Muscle of leg (tissue), 11 donors: Measurements from ENCODE around the gene CELF2. TPM values are rescaled to one million over a fixed set of nuclear protein-coding genes. Genes with fewer than 3 reads are reported as not detected.
A peak's percentile ranks its signal among the peaks of the same experiment; 100 is the strongest.

ENCODE experiments used
- DNase-seq: peaks from one replicate; pipeline ENCODE4 v3.0.0; 2013
- H3K27ac ChIP-seq: one replicate; pipeline ENCODE4 v1.5.1; 2013; ENCODE audit warnings: mild to moderate bottlenecking, low read length, control low read depth
- H3K27me3 ChIP-seq: one replicate; pipeline ENCODE4 v1.6.1; 2013; ENCODE audit warnings: low read length; ENCODE audit not compliant: control insufficient read depth, insufficient read depth
- H3K36me3 ChIP-seq: one replicate; pipeline ENCODE4 v1.6.1; 2013; ENCODE audit warnings: low read length; ENCODE audit not compliant: control insufficient read depth, insufficient read depth
- H3K4me1 ChIP-seq: one replicate; pipeline ENCODE4 v1.6.1; 2013; ENCODE audit warnings: low read length; ENCODE audit not compliant: control insufficient read depth, insufficient read depth
- H3K4me3 ChIP-seq: one replicate; pipeline ENCODE4 v1.5.1; 2013; ENCODE audit warnings: low read length, control low read depth
- H3K9me3 ChIP-seq: replicated peaks from 2 replicates; pipeline ENCODE4 v1.6.1; 2013; ENCODE audit warnings: low read depth, low read length; ENCODE audit not compliant: control insufficient read depth
- WGBS: methylation state at CpG from one replicate; pipeline ENCODE4 v1.1.5; 2013; ENCODE audit warnings: missing lambda C conversion rate; ENCODE audit not compliant: insufficient coverage; 5-methylcytosine and 5-hydroxymethylcytosine counted together
- polyA plus RNA-seq, 8 donors: library from polyadenylated mRNA; unstranded; fragments of 120-200 nt; gene quantifications; one replicate each; pipeline versions ENCODE4 v1.2.1 to v1.2.3, GENCODE V29; 2013; ENCODE audit warnings: inconsistent platforms in 1 of 8, low replicate concordance in 1 of 8; ENCODE audit not compliant: insufficient read length in 8 of 8, insufficient read depth in 1 of 8
- total RNA-seq: library from RNA; stranded (reverse); fragments of 120-200 nt; gene quantifications from one replicate; pipeline ENCODE4 v1.2.4, GENCODE V29; 2013

Gene CELF2
- total and polyA plus RNA-seq, 9 donors, result 37.2 to 80.8 (median 65.8) TPM

GRCh38 chr10:11105676-11106004 is 88.0 kb downstream of the CELF2 start:
- no peaks in the 10 kb centered on the region for H3K27me3 ChIP-seq
- no peak for DNase-seq
- peaks cover 7% of the 10 kb centered on the region for H3K9me3 ChIP-seq
- no peak overlapping the region for H3K4me3 ChIP-seq
- no CpG with 5 or more reads among the region's 2 CpGs for WGBS
- peaks cover 4% of the 10 kb centered on the region for H3K4me1 ChIP-seq
- no peak overlapping the region for H3K27ac ChIP-seq
- H3K36me3 ChIP-seq, result peaks cover 2% of the 10 kb centered on the region

- Histone ChIP-seq H3K4me1 (peaks cover 5% of the 10 kb centered on the region), H3K4me3 (no peak overlapping the region), H3K27me3 (no peaks in the 10 kb centered on the region), H3K9me3 (peaks cover 7% of the 10 kb centered on the region), H3K27ac (no peak overlapping the region), H3K36me3 (peaks cover 2% of the 10 kb centered on the region)
- DNase-seq, result no peak
- 100% methylated on average over 5 of the region's 7 CpGs for WGBS
Observed at GRCh38 chr10:11106621-11107374, 89.1 kb downstream of the CELF2 start.

- peaks cover 5% of the 10 kb centered on the region for H3K4me1 ChIP-seq
- no peak overlapping the region for H3K4me3 ChIP-seq
- peaks cover 2% of the 10 kb centered on the region for H3K36me3 ChIP-seq
- peaks cover 7% of the 10 kb centered on the region for H3K9me3 ChIP-seq
- no peak for DNase-seq
- no peak overlapping the region for H3K27ac ChIP-seq
- no peaks in the 10 kb centered on the region for H3K27me3 ChIP-seq
Observed at GRCh38 chr10:11107948-11108347, 90.3 kb downstream of the CELF2 start.

GRCh38 chr10:11108356-11108755 is 90.7 kb downstream of the CELF2 start:
- H3K9me3 ChIP-seq, result peaks cover 7% of the 10 kb centered on the region
- H3K36me3 ChIP-seq, result peaks cover 2% of the 10 kb centered on the region
- H3K27ac ChIP-seq, result no peak overlapping the region
- H3K4me3 ChIP-seq, result no peak overlapping the region
- no peak for DNase-seq
- H3K27me3 ChIP-seq, result no peaks in the 10 kb centered on the region
- WGBS, result 92% methylated on average over 4 of the region's 5 CpGs
- H3K4me1 ChIP-seq, result peaks cover 5% of the 10 kb centered on the region

- Histone ChIP-seq H3K4me3 (no peak overlapping the region), H3K4me1 (peaks cover 5% of the 10 kb centered on the region), H3K9me3 (peaks cover 7% of the 10 kb centered on the region), H3K27ac (no peak overlapping the region), H3K36me3 (peaks cover 2% of the 10 kb centered on the region), H3K27me3 (no peaks in the 10 kb centered on the region)
- WGBS, result 95% methylated on average over 3 of the region's 6 CpGs
- no peak for DNase-seq
Observed at GRCh38 chr10:11109590-11109989, 91.9 kb downstream of the CELF2 start.

DNA sequence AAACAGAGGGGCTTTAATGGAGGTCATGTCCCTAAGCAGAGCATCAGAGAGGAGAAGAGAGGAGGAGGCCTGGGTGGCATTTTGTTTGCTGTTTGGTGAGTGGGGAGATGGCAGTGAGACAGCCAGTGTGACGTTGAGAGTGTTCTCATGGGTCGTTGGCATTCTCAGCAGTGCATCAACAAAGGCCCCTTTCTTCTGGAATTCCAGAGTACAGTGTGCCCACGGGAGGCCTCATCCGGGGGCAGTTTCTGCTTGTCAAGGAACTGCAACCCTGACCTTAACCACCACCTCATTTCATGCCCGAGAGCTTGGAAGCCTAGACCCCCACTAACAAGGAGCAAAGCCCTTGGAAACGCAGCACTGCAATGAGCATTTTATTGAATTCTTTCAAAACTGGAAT is 92.9 kb downstream of the CELF2 start:
- WGBS, result 20% methylated on average over 1 of the region's 6 CpGs
- Histone ChIP-seq H3K4me1 (peaks cover 5% of the 10 kb centered on the region), H3K4me3 (no peak overlapping the region), H3K9me3 (peaks cover 7% of the 10 kb centered on the region), H3K27ac (no peak overlapping the region), H3K36me3 (peaks cover 2% of the 10 kb centered on the region), H3K27me3 (no peaks in the 10 kb centered on the region)
- DNase-seq, result peak; percentile 26

- no peak overlapping the region for H3K27ac ChIP-seq
Observed at GRCh38 chr10:11111490-11111889, 93.8 kb downstream of the CELF2 start.

GRCh38 chr10:11112718-11113117 is 95.0 kb downstream of the CELF2 start:
- no peak for DNase-seq
- peaks cover 4% of the 10 kb centered on the region for H3K4me1 ChIP-seq
- H3K4me3 ChIP-seq, result no peak overlapping the region
- H3K9me3 ChIP-seq, result peaks cover 7% of the 10 kb centered on the region
- 97% methylated on average over 8 of the region's 11 CpGs for WGBS
- H3K27ac ChIP-seq, result no peak overlapping the region
- peaks cover 2% of the 10 kb centered on the region for H3K36me3 ChIP-seq
- no peaks in the 10 kb centered on the region for H3K27me3 ChIP-seq

More at GRCh38 chr10:11111490-11111889, 93.8 kb downstream of the CELF2 start:
- Histone ChIP-seq H3K4me1 (peaks cover 5% of the 10 kb centered on the region), H3K4me3 (no peak overlapping the region), H3K27me3 (no peaks in the 10 kb centered on the region), H3K36me3 (peaks cover 2% of the 10 kb centered on the region), H3K9me3 (peaks cover 7% of the 10 kb centered on the region)
- DNase-seq, result no peak
- WGBS, result no CpG with 5 or more reads among the region's 8 CpGs

- Histone ChIP-seq H3K4me1 (peaks cover 4% of the 10 kb centered on the region), H3K9me3 (peaks cover 7% of the 10 kb centered on the region), H3K27ac (no peak overlapping the region), H3K36me3 (peaks cover 2% of the 10 kb centered on the region), H3K27me3 (no peaks in the 10 kb centered on the region), H3K4me3 (no peak overlapping the region)
- no peak for DNase-seq
- no CpG with 5 or more reads among the region's 4 CpGs for WGBS
Observed at GRCh38 chr10:11113156-11113555, 95.5 kb downstream of the CELF2 start.

DNA sequence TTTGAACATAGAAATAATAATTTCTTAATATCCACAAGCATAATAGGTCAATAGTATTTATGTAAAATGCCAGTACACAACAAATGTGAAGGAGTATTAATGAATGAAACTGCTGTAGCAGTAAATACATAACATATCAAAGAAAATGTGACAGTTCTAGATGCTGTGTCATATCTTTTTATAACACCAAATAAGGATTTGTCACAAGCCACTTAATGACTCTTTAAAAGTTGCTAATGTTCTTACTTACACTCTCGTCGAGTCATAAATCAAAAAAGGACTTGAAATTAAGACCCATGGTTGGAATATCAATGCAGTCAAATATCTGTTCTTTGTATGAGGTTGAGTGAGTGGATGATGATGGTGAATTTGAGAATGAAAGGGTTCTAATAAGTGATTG is 96.6 kb downstream of the CELF2 start:
- Histone ChIP-seq H3K4me1 (peaks cover 4% of the 10 kb centered on the region), H3K4me3 (no peak overlapping the region), H3K27ac (no peak overlapping the region), H3K27me3 (no peaks in the 10 kb centered on the region), H3K9me3 (peaks cover 4% of the 10 kb centered on the region), H3K36me3 (peaks cover under 1% of the 10 kb centered on the region)
- WGBS, result no CpG with 5 or more reads among the region's 2 CpGs
- DNase-seq, result no peak

DNA sequence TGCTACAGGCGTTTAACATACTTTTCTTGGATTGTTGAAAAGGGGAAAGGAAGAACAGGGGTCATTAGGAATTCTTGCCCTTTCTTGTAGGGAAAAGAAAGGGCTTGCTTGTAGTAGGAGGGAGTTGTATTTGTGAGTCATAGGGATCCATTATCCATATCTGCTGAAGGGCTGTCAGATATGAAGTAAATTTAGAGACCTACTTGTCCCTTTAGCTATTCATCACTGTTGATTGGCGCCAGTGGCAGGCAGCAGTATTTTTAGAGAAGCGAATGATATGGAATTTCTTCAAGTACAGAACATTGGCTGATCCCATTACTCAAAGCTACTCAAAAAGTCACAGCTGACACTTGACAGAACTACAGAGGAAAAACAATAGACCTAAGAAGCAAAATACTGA is 97.7 kb downstream of the CELF2 start:
- 43% methylated on average over 1 of the region's 3 CpGs for WGBS
- Histone ChIP-seq H3K27ac (no peak overlapping the region), H3K9me3 (no peaks in the 10 kb centered on the region), H3K36me3 (no peaks in the 10 kb centered on the region), H3K4me3 (no peak overlapping the region), H3K4me1 (peaks cover 4% of the 10 kb centered on the region), H3K27me3 (no peaks in the 10 kb centered on the region)
- no peak for DNase-seq
